ENCODE results near the gene TPBGL.

DNA sequence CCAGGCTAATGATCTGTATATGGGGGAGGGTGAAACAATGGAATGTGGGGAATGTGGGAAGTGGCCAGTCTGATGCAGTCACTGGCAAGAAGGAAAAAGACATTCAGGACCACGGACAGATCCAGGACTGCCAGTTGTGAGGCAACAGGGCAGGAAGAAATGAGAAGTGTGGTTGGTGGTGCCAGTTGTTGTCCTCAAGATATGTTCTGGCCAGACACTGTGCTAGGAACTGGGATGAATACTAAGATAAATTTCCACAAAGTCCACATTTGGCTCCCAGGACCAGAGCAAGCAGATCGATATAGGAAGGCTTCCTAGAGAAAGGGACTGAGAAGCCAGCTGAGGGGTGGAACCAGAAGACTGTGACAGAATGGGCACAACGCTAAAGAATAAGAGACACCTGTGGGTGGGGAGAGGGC is 6.8 kb upstream of the TPBGL start:
- TF ChIP-seq, protein P1, sequence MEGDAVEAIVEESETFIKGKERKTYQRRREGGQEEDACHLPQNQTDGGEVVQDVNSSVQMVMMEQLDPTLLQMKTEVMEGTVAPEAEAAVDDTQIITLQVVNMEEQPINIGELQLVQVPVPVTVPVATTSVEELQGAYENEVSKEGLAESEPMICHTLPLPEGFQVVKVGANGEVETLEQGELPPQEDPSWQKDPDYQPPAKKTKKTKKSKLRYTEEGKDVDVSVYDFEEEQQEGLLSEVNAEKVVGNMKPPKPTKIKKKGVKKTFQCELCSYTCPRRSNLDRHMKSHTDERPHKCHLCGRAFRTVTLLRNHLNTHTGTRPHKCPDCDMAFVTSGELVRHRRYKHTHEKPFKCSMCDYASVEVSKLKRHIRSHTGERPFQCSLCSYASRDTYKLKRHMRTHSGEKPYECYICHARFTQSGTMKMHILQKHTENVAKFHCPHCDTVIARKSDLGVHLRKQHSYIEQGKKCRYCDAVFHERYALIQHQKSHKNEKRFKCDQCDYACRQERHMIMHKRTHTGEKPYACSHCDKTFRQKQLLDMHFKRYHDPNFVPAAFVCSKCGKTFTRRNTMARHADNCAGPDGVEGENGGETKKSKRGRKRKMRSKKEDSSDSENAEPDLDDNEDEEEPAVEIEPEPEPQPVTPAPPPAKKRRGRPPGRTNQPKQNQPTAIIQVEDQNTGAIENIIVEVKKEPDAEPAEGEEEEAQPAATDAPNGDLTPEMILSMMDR (IDR thresholded peaks at IDR 0.05; ENCODE audit: borderline replicate concordance, extremely low read depth, low read length, poor library complexity, severe bottlenecking): no peak
- TF ChIP-seq EZH2 (IDR thresholded peaks at IDR 0.05; ENCODE audit: borderline replicate concordance, low read depth, low read length, severe bottlenecking): no peak

All from DND-41 (cell line).